GM21390 (cell line): Measurements from ENCODE around the gene SSNA1.

Experiments
- ATAC-seq: cut with Tn5 transposase; IDR thresholded peaks from one replicate; pipeline ENCODE4 v1.9.1; 2021; ENCODE audit not compliant: unreplicated experiment

The SSNA1 gene

DNA sequence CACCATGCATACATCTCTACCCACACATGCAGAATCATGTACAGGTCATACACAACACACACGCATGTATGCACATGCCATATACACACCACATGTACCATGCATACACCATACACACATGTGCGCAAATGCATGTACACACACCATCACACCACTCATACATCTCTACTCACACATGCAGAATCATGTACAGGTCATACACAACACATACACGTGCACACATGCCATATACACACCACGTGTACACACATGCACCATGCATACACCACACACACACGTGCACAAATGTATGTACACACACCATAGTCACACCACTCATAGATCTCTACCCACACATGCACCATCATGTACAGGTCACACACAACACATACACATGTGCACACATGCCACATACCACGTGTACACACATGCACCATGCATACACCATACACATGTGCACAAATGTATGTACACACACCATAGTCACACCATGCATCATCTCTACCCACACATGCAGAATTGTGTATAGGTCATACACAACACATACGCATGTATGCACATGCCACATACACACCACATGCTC, 35.6 kb upstream of the SSNA1 start:
- ATAC-seq, result no peak

DNA sequence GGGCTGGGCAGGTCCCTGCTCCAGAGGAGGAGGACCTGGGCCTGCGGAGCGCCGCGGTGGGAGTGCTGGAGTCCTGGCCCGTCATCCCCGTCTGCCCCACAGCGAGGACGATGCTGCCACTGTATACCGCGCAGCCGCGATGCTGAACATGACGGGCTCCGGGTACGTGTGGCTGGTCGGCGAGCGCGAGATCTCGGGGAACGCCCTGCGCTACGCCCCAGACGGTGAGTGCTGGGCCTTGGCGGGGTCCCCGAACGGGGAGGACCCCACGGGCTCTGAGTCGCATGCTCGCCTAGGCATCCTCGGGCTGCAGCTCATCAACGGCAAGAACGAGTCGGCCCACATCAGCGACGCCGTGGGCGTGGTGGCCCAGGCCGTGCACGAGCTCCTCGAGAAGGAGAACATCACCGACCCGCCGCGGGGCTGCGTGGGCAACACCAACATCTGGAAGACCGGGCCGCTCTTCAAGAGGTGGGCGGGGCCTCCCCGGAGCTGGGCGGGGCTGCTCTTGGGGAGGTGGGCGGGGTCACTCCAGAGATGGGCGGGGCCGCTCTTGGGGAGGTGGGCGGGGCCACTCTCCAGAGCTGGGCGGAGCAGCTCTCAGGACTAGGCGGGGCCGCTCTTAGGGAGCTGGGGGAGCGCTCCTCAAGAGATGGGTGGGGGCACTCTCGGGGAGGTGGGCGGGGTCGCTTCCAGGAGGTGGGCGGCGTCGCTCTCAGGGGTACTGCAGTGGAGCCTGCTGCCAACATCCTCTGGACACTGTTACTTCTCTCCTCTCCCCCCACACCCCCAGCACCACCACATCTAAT, 31.7 kb upstream of the SSNA1 start:
- no peak for ATAC-seq

DNA sequence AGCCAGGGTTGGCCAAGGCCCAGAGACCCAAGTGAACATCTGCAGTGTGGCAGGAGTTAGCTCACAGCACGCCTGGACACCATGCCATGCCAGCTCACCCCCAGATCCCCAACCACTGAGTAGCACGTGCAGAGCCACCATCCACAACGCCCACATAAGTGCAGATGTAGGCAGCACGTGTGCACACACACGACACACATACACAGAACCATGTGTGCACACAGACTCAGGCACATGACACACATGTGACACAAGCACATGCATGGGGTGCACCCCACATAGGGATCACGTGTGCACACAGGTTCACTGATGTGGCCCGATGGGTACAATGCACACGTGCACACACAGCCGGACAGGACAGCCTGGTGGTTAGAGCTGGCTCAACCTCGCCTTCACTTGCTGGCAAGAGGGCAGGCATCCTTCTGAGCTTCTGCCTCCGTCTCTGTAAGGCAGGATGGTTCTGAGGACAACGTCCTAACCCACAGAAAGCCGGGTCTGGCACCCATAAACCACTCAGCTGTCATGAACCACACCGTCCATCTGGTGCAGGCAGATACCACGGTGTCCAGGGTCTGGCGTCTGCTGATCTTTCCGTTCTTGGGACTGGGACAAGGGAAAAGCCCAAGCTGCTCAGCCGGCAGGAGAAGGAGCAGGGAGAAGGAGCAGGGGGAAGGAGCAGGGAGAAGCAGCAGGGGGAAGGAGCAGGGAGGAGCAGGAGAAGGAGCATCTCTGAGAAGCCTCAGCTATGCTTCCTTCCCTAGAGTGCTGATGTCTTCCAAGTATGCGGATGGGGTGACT, 30.7 kb upstream of the SSNA1 start:
- no peak for ATAC-seq

DNA sequence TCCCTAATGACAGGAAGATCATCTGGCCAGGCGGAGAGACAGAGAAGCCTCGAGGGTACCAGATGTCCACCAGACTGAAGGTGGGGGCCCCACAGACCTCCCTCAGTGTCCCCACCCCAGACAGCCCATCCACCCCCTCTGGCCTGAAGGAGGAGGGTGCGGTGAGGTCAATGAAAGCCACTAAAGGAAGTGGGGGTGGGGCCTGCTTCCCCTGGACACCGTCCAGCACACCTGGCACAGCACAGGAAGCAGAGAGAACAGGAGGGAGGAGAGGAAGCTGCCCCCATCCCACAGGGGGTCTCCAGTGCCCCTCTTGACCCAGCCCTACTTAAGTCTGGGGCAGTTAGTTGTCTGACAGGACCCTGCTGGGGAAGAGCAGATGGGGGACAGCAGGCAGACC, 29.9 kb upstream of the SSNA1 start:
- ATAC-seq, result no peak

DNA sequence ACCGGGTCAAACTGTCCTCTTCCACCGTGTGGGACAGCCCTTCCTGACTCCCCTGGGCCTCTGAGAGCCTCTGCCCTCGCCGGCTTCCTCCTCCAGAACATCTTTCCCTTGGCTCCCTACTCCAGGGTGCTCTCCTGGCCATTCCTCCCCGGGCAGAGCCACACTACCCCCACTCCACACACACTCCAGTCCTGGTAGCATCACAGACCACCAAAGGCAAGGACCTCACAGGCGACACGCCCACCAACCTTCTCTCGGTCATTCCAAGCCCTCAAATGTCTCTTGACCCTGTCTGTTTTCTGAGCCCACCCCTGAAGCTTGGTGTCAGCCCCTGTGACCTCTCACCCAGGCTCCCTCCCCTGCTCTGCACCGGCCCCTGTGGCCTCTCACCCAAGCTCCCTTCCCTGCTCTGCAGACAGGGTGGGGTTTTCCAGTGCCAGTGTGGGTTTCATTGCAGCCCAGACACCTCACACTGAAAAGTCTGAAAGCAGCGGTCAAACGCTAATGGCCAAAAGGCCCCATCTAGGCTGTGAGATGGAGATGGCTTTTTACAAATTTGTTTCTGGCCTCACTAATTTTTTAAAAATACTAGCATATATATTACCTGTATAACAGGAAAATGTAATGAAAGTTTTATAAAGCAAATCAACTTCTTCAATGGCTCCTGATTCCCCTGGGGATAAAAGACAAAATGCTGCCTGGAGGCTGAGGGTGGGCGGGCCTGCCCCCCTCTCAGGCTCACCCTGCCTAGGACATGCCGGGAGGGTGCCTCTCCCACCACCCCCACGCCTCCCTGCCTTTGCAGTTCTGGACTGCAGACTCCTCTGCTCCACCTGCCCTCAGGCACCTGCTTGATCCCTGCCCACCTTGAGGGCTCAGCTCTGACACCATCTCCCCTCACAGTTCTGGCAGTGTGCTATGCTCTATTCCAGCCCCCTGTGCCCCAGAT, 29.1 kb upstream of the SSNA1 start:
- no peak for ATAC-seq

DNA sequence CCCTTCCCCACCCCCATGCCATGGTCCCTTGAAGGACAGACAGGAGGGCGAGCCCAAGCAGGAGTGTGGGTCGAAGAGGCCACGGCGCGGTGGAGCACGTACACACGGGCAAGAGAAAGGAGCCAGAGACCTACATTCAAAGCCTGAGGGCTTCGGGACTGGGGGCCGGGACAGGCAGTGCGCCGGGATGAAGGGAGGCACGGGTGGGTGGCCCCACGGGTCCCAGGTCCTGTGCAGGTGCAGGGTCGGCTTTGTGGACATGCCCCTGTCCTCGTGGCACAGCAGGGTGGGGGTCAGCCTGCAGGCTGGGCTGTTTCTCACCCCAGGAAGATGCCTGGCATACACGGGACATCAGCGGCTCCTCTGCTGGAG, 28.4 kb upstream of the SSNA1 start:
- no peak for ATAC-seq

DNA sequence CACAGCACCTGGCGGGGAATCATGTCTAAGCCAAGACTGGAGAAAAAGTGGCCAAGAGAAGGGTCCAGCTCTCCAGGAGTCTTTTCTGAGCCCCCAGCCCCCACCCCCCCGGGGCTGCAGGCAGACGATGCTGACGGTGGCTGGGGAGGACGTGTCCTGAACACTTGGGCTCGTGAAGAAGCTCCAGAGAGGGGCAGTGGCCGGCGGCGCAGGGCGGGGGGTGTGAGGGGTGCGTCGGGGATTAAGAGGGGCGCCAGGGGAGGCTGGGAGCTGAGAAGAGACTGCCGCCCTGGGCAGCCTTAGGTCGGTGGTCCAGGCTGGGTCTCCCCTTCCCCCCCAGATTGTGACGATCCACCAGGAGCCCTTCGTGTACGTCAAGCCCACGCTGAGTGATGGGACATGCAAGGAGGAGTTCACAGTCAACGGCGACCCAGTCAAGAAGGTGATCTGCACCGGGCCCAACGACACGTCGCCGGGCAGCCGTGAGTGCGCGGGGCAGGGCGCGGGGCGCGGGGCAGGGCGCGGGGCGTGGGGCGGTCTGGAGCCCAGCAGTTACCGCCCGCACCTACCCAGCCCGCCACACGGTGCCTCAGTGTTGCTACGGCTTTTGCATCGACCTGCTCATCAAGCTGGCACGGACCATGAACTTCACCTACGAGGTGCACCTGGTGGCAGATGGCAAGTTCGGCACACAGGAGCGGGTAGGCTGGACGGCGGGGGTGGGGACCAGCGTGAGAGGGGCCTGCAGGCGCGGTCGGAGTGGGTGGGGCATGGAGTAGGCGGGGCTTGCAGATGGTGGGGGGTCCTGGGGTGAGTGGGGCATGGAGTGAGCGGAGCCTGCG, 27.5 kb upstream of the SSNA1 start:
- ATAC-seq, result no peak

DNA sequence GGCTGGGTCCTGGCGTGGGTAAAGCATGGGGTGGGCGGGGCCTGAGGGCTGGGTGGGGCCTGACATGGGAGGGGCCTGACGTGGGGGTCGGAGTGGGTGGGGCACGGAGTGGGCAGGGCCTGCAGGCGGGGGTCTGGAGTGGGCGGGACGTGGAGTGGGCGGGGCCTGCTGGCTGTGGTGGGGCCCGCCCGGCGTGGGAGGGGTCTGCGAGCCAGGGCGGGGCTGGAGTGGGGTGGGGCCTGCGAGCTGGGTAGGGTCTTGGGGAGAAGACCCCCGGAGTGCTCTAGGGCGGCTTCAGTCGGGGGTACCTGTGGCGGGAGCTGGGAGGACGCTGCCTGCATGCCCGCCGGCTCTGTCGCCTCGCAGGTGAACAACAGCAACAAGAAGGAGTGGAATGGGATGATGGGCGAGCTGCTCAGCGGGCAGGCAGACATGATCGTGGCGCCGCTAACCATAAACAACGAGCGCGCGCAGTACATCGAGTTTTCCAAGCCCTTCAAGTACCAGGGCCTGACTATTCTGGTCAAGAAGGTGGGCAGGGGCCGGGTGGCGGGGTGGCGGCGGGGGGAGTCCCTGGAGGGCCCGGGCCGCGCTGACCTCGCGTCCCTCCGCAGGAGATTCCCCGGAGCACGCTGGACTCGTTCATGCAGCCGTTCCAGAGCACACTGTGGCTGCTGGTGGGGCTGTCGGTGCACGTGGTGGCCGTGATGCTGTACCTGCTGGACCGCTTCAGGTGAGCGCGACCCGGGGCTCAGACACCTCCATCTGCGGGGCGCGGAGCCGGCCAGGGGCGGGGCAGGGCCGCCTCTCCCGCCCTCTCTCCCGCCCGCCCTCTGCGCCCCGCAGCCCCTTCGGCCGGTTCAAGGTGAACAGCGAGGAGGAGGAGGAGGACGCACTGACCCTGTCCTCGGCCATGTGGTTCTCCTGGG, 26.7 kb upstream of the SSNA1 start:
- ATAC-seq, result no peak

DNA sequence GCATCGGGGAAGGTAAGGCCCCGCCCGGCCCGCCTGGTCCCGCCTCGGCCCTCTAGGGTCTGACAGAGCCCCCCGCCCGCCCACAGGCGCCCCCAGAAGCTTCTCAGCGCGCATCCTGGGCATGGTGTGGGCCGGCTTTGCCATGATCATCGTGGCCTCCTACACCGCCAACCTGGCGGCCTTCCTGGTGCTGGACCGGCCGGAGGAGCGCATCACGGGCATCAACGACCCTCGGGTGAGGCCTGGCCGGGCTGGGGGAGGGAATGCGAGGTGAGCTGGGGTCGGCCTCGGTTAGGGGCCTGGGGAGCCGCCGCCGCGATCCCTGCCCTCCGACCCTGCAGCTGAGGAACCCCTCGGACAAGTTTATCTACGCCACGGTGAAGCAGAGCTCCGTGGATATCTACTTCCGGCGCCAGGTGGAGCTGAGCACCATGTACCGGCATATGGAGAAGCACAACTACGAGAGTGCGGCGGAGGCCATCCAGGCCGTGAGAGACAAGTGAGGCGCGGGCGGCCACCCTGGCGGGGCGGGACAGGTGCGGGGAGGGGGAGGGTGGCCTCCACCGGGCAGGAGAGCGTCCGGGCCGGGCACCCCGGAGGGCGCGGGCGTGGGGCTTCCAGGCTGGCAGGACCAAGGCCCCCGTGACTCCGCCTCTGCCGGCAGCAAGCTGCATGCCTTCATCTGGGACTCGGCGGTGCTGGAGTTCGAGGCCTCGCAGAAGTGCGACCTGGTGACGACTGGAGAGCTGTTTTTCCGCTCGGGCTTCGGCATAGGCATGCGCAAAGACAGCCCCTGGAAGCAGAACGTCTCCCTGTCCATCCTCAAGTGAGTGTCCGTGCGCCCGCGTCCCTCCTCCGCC, 25.7 kb upstream of the SSNA1 start:
- ATAC-seq, result no peak

DNA sequence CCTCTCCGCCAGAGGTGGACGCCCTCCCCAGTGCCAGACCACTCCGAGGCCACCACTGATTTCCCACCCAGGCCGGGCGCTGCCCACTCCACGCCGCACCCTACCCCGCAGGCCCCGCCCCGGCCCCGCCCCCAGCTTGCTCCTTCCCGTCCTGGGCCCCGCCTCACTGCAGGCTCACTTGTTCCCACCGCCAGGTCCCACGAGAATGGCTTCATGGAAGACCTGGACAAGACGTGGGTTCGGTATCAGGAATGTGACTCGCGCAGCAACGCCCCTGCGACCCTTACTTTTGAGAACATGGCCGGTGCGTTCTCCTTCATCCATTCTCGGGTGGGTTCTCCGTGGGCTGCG, 25.1 kb upstream of the SSNA1 start:
- ATAC-seq, result no peak

DNA sequence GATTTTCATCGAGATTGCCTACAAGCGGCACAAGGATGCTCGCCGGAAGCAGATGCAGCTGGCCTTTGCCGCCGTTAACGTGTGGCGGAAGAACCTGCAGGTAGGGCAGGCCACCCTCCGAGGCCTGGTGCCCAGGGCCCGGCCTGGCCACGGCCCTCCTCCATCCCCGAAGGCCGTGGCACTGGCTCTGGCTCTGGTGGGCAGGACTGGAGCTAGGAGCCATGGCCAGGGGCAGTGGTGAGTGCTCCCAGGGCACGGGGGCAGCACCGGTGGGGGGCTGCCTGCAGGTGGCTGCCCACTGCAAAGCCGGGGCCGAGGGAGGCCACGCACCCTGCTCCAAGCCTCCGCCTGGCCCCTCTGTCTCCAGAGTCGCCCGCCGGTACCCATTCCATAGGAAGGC, 24.7 kb upstream of the SSNA1 start:
- ATAC-seq, result no peak

DNA sequence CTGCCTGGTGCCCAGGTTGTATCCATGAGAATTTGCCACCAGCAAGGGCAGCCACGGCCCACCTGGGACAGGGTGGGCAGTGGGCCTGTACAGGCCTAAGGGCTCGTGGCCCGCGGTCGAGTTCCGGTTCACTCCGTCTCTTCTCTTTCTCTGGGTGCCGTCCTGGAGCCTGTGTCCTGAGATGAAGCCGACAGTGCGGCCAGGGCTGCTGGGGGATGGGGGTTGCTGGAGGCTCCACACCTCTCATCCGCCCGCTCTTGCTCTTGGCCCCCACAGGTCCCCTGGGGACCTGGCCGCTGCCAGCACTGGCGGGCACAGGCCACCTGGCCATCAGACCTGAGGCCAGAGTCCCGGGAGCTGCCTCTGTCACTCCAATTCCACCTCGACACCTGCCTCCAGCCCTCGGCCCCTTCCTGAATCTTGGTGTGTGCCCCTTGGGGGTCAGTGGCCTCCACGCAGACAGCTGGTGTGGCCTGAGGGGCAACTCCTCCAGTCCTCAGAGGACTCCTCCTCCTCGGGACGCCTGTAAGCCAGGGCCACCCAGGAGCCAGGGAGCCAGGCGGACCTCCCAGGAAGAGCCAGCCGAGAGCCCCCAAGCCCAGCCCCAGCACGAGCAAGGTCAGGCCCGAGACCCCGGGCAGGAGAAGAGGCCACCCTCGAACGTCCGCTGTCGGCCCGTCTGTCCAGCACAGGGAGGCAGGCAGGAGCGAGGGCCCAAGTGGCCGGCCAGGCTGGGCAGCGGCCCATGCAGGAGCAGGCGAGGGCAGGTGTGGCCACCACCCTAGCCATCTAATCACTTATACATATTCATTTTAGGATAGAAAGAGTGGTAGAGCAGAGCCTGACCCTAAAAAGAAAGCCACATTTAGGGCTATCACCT, 23.9 kb upstream of the SSNA1 start:
- no peak for ATAC-seq

DNA sequence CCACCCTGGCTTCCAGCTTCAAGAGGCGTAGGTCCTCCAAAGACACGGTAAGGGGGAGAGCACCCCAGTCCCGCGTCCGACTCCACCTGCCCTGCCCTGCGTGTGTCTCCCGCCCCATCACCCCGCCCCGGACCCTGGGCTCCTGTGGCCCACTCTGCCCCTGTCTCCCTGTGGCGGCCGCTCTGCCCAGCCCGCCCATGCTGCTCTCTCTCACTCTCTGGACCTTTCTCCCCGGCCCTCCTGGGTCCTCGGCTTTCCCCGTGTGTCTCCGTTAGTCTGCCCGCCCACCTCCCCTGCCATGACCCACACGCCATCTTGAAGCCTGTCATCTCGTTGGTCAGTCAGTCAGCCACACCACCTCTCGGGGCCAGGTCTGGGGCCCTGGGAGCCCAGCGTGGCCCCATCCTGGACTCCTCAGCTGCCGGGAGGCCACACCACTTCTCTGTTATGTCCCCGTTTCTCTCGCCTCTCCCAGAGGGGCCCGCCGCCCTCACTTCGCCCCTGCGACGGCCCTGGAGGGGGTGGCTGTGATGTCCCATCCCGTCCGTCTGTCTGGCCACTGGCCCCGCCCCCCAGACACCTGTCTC, 23.1 kb upstream of the SSNA1 start:
- no peak for ATAC-seq

DNA sequence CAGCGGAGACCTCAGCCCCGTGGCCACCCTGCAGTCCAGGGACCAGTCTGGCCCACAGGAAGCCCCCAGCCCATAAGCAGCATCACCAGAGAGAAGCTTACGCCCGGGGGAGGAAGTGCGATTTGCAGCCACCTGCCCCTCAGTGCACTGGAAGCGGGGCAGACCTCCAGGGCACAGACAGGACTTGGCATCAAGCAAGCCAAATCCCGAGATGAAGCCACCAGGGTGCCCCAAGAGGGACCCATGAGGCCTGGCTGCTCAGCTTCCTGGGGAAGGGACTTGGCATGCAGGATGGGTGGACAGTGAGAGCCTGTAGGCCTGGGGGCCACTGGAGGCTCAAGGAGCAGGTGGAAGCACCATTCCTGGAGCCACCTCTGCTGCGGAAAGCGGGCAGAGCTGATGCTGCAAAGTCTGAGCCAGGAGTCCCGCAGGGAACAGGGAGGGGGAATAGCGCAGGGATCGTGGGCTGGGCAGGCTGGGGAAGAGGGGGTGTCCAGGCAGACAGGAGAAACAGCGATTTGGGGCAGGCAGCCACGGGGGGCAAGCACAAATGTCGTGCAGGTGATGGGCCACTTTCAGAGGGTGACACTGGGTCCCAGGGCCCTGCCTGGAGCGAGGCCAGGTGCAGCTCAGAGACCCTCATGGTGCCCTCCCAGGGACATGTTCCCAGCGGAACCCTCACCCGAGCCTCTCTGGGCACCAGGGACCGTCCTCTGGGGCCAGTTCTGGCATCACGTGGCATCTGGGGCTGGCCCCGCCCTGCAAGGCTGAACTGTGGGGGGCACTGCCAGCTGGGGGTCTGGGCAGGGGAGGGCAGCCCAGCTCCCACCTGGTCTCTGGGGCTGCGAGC, 21.9 kb upstream of the SSNA1 start:
- no peak for ATAC-seq

DNA sequence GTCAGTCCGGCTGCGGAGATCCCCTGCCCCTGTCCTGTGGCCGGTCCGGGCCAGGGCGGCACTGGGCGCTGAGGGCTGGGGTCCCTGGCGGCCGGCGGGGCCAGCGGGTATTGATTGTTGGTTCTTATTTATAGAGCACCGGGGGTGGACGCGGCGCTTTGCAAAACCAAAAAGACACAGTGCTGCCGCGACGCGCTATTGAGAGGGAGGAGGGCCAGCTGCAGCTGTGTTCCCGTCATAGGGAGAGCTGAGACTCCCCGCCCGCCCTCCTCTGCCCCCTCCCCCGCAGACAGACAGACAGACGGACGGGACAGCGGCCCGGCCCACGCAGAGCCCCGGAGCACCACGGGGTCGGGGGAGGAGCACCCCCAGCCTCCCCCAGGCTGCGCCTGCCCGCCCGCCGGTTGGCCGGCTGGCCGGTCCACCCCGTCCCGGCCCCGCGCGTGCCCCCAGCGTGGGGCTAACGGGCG, 21.2 kb upstream of the SSNA1 start:
- ATAC-seq, result no peak
